Glutamatergic neuron (in vitro differentiated cells): ENCODE results near the gene LILRA6. TPM values are rescaled to one million over a fixed set of nuclear protein-coding genes. Genes with fewer than 3 reads are reported as not detected.
"Not testable (repeated sequence)": the region's sequence is repeated elsewhere in the genome, so short reads cannot be mapped to it uniquely, and the experiment has no call there.

Experiments used
- DNase-seq: peaks from one replicate; pipeline ENCODE4 v3.0.0; 2022
- H3K27ac Mint-ChIP-seq: one replicate; pipeline ENCODE4 v1.8.0; 2020; ENCODE audit warnings: mild to moderate bottlenecking, mixed read lengths, inconsistent platforms; ENCODE audit not compliant: unreplicated experiment
- H3K27me3 Mint-ChIP-seq: one replicate; pipeline ENCODE4 v1.8.0; 2020; ENCODE audit warnings: mild to moderate bottlenecking, moderate library complexity, mixed read lengths, inconsistent platforms; ENCODE audit not compliant: unreplicated experiment
- H3K36me3 Mint-ChIP-seq: one replicate; pipeline ENCODE4 v1.8.0; 2020; ENCODE audit warnings: mild to moderate bottlenecking, mixed read lengths, inconsistent platforms; ENCODE audit not compliant: unreplicated experiment
- H3K4me1 Mint-ChIP-seq: one replicate; pipeline ENCODE4 v1.8.0; 2020; ENCODE audit warnings: mild to moderate bottlenecking, low read depth, mixed read lengths, inconsistent platforms; ENCODE audit not compliant: unreplicated experiment
- H3K4me3 Mint-ChIP-seq: one replicate; pipeline ENCODE4 v1.8.0; 2020; ENCODE audit warnings: mild to moderate bottlenecking, mixed read lengths, inconsistent platforms; ENCODE audit not compliant: unreplicated experiment
- H3K9me3 Mint-ChIP-seq: one replicate; pipeline ENCODE4 v1.8.0; 2020; ENCODE audit warnings: mild to moderate bottlenecking, moderate library complexity, mixed read lengths, inconsistent platforms; ENCODE audit not compliant: unreplicated experiment
- CTCF ChIP-seq: fragments of 200-600 bp; sonication (generic); IDR thresholded peaks from one replicate; pipeline ENCODE4 v1.5.0; 2021; ENCODE audit not compliant: partially characterized antibody, unreplicated experiment
- total RNA-seq: library from RNA; stranded (reverse); fragmentation: NEBNext Ultra II Directional; extraction: Animal tissue kit (Norgen Biotek cat#: 25700); gene quantifications from one replicate; pipeline ENCODE4 v1.2.1, GENCODE V29; 2021; ENCODE audit not compliant: unreplicated experiment

The LILRA6 gene
- total RNA-seq, 1 donor from 2014 or later, result not detected

GRCh38 chr19:54239491-54240371, 2.9 kb downstream of the LILRA6 start:
- not testable (repeated sequence) for DNase-seq, H3K27ac Mint-ChIP-seq, H3K9me3 Mint-ChIP-seq, H3K4me1 Mint-ChIP-seq, H3K36me3 Mint-ChIP-seq, H3K4me3 Mint-ChIP-seq, H3K27me3 Mint-ChIP-seq

- no peak for DNase-seq
- Mint-ChIP-seq H3K27ac (no peak overlapping the region), H3K4me1 (no peaks in the 10 kb centered on the region), H3K27me3 (peaks cover 2% of the 10 kb centered on the region), H3K4me3 (no peak overlapping the region), H3K9me3 (peaks cover 8% of the 10 kb centered on the region), H3K36me3 (peaks cover 8% of the 10 kb centered on the region)
- TF ChIP-seq CTCF, result no peak
Observed at GRCh38 chr19:54233941-54234340, 8.6 kb downstream of the LILRA6 start.

GRCh38 chr19:54231077-54231931, 11.3 kb downstream of the LILRA6 start:
- Mint-ChIP-seq H3K27me3 (peaks cover 2% of the 10 kb centered on the region), H3K36me3 (peaks cover 11% of the 10 kb centered on the region), H3K9me3 (peaks cover 12% of the 10 kb centered on the region), H3K4me3 (peak overlapping the region; percentile 0), H3K27ac (no peak overlapping the region), H3K4me1 (no peaks in the 10 kb centered on the region)
- DNase-seq, result peak; percentile 94
- peak; percentile 96 for TF ChIP-seq CTCF

DNA sequence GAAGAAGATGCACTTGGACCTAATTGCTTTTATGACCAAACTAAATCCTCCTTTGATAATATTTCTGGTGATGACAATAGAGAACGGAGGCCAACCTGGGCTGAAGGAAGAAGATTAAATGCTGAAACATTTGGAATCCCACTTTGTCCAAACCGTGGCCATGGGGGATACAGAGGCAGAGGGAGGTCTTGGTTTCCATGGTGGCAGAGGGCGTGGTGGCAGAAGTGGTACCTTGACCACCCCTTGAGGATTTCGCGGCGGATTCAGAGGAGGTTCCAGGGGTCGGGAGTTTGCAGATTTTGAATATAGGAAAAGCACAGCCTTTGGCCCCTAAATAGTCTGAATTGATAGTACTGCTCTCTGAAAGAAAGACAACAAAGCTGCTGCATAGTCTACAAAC, 12.6 kb downstream of the LILRA6 start:
- Mint-ChIP-seq H3K27ac (no peak overlapping the region), H3K36me3 (peaks cover 11% of the 10 kb centered on the region), H3K9me3 (peaks cover 12% of the 10 kb centered on the region), H3K27me3 (peaks cover 2% of the 10 kb centered on the region), H3K4me3 (no peak overlapping the region), H3K4me1 (no peaks in the 10 kb centered on the region)
- TF ChIP-seq CTCF, result no peak
- DNase-seq, result no peak

DNA sequence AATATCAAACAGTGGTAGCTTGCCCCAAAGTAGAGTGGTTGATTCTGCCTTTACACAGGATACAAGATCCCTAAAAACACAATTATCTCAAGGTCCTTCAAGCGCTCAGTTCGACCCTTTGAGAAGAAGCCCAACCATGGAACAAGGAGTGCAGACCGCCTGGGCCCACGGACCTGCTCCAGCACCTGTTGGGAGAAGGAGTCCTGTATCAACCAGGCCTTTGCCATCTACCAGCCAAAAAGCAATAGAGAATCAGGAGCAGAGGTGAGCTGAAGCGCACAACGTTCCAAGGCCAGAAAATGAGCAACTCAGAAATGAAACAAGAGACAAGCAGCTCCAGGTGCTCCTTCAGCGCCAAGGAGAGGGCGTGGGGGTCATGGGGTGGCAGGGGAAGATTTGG, 13.4 kb downstream of the LILRA6 start:
- no peak for DNase-seq
- H3K27ac Mint-ChIP-seq, result no peak overlapping the region
- no peak overlapping the region for H3K4me3 Mint-ChIP-seq
- peaks cover 11% of the 10 kb centered on the region for H3K36me3 Mint-ChIP-seq
- TF ChIP-seq CTCF, result no peak
- H3K4me1 Mint-ChIP-seq, result no peaks in the 10 kb centered on the region
- peaks cover 3% of the 10 kb centered on the region for H3K27me3 Mint-ChIP-seq
- H3K9me3 Mint-ChIP-seq, result peaks cover 8% of the 10 kb centered on the region

DNA sequence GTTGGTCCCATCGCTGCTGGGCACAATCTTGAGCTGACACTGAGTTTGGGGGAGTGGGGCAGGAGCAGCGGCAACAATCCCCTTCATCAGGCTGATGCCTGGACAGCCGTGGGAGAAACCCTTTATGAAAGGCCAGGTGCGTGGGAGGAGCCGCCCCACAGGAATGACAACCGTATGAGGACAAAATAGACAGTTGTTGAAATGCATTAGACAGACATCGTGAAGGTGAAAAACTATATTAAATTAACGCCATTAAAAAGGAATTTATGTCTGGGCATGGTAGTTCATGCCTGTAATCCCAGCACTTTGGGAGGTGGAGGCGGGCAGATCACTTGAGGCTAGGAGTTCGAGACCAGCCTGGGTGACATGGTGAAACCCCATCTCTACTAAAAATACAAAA, 18.0 kb downstream of the LILRA6 start:
- not testable (repeated sequence) for H3K27me3 Mint-ChIP-seq, H3K9me3 Mint-ChIP-seq, H3K4me3 Mint-ChIP-seq, DNase-seq, H3K27ac Mint-ChIP-seq, H3K4me1 Mint-ChIP-seq
- H3K36me3 Mint-ChIP-seq, result peaks cover 11% of the 10 kb centered on the region

DNA sequence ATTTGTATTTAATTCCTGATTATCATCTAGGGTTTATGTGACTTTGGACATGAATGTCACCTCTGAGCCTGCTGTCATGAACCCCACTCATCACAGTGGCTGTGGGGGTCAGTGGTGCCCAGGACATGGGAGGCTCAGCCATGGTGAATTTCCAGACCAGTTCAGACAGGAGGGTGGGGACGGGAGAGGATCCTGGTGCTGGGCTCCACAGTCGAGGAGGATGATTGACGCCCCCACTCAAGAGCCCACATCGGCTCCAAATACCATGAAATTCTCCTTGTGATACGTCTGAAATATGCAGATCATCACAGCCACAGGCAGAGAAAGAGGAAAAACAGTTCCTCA, 18.7 kb downstream of the LILRA6 start:
- H3K4me1 Mint-ChIP-seq, result peaks cover 11% of the 10 kb centered on the region
- H3K27me3 Mint-ChIP-seq, H3K27ac Mint-ChIP-seq, H3K4me3 Mint-ChIP-seq, H3K36me3 Mint-ChIP-seq, DNase-seq, H3K9me3 Mint-ChIP-seq: not testable (repeated sequence)

DNA sequence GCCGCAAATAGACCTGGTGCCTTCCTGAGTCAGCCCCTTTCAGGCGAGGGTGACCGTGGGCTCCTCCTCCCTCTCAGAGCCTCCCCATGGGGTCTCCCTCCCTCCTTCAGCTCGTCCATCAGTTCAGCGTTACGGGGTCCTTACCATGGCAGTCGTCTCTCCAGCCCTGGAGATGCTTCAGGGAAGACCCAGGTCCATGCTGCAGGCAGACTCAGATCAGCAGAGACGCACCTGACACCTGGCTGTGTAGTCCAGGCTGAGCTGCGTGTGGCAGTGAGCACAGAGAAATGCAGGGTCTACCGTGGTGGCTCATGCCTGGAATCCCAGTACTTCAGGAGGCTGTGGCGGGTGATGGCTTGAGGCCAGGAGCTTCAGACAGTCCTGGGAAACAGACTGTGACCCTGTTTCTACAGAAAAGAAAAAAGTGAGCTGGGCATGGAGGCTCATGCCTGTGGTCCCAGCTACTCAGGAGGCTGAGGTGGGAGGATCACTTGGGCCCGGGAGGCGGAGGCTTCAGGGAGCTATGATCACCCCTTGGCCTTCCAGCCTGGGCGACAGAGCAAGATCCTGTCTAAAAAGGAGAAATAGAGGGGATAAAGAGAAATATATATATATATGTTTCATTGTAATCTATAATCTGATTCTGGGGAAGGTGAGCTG, 19.2 kb downstream of the LILRA6 start:
- not testable (repeated sequence) for H3K4me3 Mint-ChIP-seq, DNase-seq, H3K9me3 Mint-ChIP-seq, H3K27me3 Mint-ChIP-seq, H3K27ac Mint-ChIP-seq, H3K36me3 Mint-ChIP-seq
- H3K4me1 Mint-ChIP-seq, result peaks cover 15% of the 10 kb centered on the region
